Esophagus squamous epithelium (tissue), 5 donors: Measurements from ENCODE around the gene SYTL1. TPM values are rescaled to one million over a fixed set of nuclear protein-coding genes. Genes with fewer than 3 reads are reported as not detected.

Source experiments
- DNase-seq: peaks from one replicate; lab custom pipeline; 2025; lab: John Stamatoyannopoulos, UW
- H3K27ac ChIP-seq, 4 donors: fragments of 200-600 bp; sonication (generic); one replicate each; pipeline ENCODE4 v1.5.1; 2016 to 2019; ENCODE audit warnings: mild to moderate bottlenecking in 1 of 4
- H3K27me3 ChIP-seq, 4 donors: fragments of 200-600 bp; sonication (generic); 1 replicate in 3 of 4; 2 replicates in 1 of 4; pipeline versions ENCODE4 v1.5.1 to v1.6.0; 2017 to 2021; ENCODE audit warnings: antibody characterized with exemption in 1 of 4
- H3K36me3 ChIP-seq, 3 donors: fragments of 200-600 bp; sonication (generic); one replicate each; pipeline ENCODE4 v1.5.1; 2016 to 2019
- H3K4me1 ChIP-seq, 3 donors: fragments of 200-600 bp; sonication (generic); one replicate each; pipeline ENCODE4 v1.5.1; 2017 to 2019
- H3K4me3 ChIP-seq, 4 donors: fragments of 200-600 bp; sonication (generic); 1 replicate in 3 of 4; 2 replicates in 1 of 4; pipeline ENCODE4 v1.5.1; 2016 to 2019; ENCODE audit warnings: mild to moderate bottlenecking in 2 of 4, moderate library complexity in 1 of 4
- H3K9me3 ChIP-seq, 3 donors: fragments of 200-600 bp; sonication (generic); one replicate each; pipeline ENCODE4 v1.5.1; 2016 to 2019
- POLR2A ChIP-seq, 4 donors: fragments of 450-650 bp; IDR thresholded peaks; one replicate each; pipeline ENCODE4 v1.6.1; 2017; ENCODE audit warnings: antibody characterized with exemption in 4 of 4, mild to moderate bottlenecking in 4 of 4, moderate library complexity in 3 of 4
- WGBS, 2 donors: methylation state at CpG; one replicate each; pipeline ENCODE4 v1.1.5; 2018; 5-methylcytosine and 5-hydroxymethylcytosine counted together
- intact Hi-C: fragments of 100-400 bp; cut with DNase I; formaldehyde crosslinking; loops from one replicate; pipeline ENCODE4 v1.15.0; 2022
- total RNA-seq, 4 donors: library from RNA; depleted of rRNA; stranded (reverse); fragments of >200 nt; gene quantifications; one replicate each; pipeline ENCODE4 v1.1.0, GENCODE V29; 2016
- TF ChIP-seq, protein P1 (sequence below), 6 experiments: fragments of 450-650 bp in 4 of 6; fragments of 200-600 bp in 2 of 6; sonication (generic) in 2 of 6; IDR thresholded peaks; one replicate each; pipeline ENCODE4 v1.5.1; 2016 to 2019; ENCODE audit warnings: antibody characterized with exemption in 6 of 6, mild to moderate bottlenecking in 4 of 6, moderate library complexity in 4 of 6
- donor health status: DM: yes; HTN: yes; CAD: no.

Gene SYTL1
- total RNA-seq, 4 donors from 2014 or later = 74.7 to 182 (median 125) TPM

DNA sequence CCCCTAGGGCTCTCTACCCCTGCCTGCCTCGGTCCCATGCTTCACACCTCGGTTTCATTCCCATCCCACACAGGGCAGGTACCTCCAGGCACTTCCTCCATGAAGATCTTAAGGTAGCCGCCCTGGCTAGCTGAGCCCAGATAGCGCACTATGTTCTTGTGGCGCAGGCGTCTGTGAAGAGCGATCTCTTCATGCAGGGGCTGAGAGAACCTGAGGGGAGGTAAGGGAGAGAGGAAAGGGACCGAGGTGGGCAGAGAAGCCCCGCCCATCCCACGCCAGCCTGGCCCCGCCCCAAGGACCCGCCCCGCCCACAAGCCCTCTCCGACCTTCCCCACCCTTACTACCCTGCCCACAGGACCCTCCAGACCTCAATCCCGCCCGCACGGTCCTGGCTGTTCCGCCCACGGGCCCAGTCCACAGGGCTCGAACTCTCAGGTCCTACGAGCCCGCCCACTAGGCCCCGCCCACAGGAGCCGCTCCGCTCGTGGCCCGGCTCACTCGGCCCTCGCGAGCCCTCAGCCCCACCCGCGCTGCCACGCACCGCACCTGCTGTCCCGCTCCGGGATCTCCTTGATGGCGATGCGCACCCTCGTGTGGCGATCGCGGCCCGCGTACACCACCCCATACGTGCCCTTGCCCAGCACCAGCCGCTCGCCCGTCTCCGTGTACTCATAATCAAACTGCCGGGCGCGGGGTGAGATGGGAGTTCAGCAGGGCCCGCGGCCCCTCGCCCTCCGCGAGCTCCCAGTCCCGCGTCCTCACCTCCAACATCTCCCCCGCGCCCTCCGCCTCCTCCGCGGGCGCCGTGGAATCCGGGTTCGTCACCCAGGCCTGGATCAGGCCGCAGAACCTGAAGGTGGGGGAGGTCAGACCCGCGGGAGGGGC, 18.6 kb downstream of the SYTL1 start:
- H3K4me3 ChIP-seq = peak overlapping the region in 2 of 4 donors; percentile 33 to 48
- peaks cover 73 to 96% (median 85%) of the 10 kb centered on the region in 3 donors for H3K36me3 ChIP-seq
- H3K27ac ChIP-seq = no peak overlapping the region
- TF ChIP-seq, protein P1, sequence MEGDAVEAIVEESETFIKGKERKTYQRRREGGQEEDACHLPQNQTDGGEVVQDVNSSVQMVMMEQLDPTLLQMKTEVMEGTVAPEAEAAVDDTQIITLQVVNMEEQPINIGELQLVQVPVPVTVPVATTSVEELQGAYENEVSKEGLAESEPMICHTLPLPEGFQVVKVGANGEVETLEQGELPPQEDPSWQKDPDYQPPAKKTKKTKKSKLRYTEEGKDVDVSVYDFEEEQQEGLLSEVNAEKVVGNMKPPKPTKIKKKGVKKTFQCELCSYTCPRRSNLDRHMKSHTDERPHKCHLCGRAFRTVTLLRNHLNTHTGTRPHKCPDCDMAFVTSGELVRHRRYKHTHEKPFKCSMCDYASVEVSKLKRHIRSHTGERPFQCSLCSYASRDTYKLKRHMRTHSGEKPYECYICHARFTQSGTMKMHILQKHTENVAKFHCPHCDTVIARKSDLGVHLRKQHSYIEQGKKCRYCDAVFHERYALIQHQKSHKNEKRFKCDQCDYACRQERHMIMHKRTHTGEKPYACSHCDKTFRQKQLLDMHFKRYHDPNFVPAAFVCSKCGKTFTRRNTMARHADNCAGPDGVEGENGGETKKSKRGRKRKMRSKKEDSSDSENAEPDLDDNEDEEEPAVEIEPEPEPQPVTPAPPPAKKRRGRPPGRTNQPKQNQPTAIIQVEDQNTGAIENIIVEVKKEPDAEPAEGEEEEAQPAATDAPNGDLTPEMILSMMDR (IDR thresholded peaks at IDR 0.05) = no peak
- no peak for TF ChIP-seq POLR2A (IDR thresholded peaks at IDR 0.05)
- no peaks in the 10 kb centered on the region for H3K9me3 ChIP-seq
- H3K4me1 ChIP-seq = peaks cover 27 to 75% (median 38%) of the 10 kb centered on the region in 3 donors
- no peak for DNase-seq
- H3K27me3 ChIP-seq = no peaks in the 10 kb centered on the region
- intact Hi-C loops = no loop called here
- 57 to 74% methylated on average over 10 to 45 of the region's 71 CpGs for WGBS, 2 donors

DNA sequence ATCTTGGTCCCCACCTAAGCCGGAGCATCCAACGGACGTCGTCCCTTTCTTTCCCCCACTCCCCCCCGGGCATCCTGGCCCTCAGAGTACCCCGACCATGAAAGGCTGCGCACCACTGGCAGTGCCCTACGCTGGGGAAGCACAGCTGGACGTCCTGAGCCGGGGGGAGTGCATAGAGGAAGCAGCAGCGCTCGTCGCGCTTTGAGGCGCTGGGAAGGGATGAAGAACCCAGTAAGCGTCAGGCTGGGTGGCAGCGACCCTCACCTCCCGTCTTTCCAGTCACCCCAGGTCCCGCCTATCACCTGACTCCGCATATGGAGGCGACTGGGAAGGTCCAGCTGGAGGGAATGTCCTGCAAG, 19.2 kb downstream of the SYTL1 start:
- no peak overlapping the region for H3K4me3 ChIP-seq
- H3K27me3 ChIP-seq = no peaks in the 10 kb centered on the region
- H3K36me3 ChIP-seq = peaks cover 67 to 90% (median 78%) of the 10 kb centered on the region in 3 donors
- H3K4me1 ChIP-seq = peaks cover 27 to 74% (median 38%) of the 10 kb centered on the region in 3 donors
- intact Hi-C loops = no loop called here
- H3K27ac ChIP-seq = no peak overlapping the region
- WGBS, 2 donors = 85% methylated on average over 11 of the region's 21 CpGs; no CpG with 5 or more reads in 1 of the 2 donors
- TF ChIP-seq POLR2A (IDR thresholded peaks at IDR 0.05) = no peak
- TF ChIP-seq, protein P1 (IDR thresholded peaks at IDR 0.05) = no peak
- DNase-seq = no peak
- H3K9me3 ChIP-seq = no peaks in the 10 kb centered on the region

DNA sequence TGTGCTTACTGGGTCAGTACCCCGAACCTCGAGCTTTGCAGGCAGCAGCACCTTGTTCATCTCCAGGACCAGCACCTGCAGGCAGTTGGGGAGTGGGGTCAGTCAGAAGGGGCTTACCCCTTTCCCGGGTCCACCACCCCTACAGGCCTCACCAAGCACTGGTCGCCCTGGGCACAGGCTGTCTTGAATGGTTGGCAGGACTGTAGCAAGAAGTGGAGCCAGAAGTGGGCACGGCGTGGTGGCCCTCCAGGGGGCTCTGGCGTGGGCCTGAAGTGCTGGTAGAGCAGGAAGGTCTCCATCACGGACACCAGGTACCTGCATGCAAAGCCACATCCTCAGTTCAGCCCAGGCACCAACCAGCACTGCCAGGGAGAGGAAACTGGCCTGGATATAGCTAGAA, 19.7 kb downstream of the SYTL1 start:
- 80 to 100% methylated on average over 2 to 4 of the region's 8 CpGs for WGBS, 2 donors
- no peaks in the 10 kb centered on the region for H3K9me3 ChIP-seq
- H3K4me3 ChIP-seq = no peak overlapping the region
- DNase-seq = no peak
- intact Hi-C loops = no loop called here
- TF ChIP-seq, protein P1 (IDR thresholded peaks at IDR 0.05) = no peak
- TF ChIP-seq POLR2A (IDR thresholded peaks at IDR 0.05) = no peak
- no peaks in the 10 kb centered on the region for H3K27me3 ChIP-seq
- no peak overlapping the region for H3K27ac ChIP-seq
- H3K36me3 ChIP-seq = peaks cover 64 to 85% (median 73%) of the 10 kb centered on the region in 3 donors
- peaks cover 27 to 69% (median 37%) of the 10 kb centered on the region in 3 donors for H3K4me1 ChIP-seq

DNA sequence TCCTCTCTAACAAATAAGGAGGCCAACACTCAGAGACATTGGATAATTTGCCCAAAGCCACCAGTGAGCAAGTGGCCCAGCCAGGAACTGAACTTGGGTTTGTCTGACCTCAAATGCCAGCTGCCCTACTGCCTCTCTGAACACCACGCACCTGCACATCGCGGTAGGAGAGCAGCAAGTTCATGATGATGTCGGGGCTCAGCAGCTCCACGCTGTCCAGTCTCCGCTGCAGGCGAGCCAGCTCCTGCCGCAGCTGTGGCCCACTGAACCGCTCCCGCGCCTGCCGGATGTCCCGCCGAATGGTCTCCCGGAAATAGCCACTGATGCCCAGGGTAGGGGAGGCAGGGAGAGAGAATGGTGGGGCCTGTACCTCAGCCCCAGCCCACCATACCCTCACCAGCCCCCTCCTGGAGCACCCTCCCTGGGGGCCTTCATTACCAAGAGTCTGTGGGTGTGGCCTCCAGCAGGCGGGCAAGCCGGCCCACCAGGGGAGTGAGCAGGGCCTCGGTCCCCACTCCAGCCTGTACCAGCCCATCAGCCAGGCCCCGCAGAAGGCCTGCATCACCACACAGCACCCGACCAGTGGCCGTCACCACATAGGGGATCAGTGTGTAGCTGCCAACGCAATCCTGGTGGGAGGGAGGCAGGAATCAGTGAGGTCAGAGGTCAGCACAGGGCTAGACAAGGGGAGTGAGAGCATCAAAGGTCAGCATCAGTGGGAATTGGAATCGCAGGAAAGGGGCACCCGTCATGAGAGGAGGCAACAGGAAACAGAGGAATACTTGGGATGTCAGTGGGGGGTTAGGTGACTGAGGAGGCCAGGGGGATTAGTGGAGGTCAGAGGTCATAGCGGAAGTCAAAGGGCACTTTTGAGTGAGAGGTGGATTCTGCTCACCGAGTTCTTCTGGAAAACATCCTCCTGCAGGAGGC, 22.2 kb downstream of the SYTL1 start:
- peaks cover 44 to 60% (median 52%) of the 10 kb centered on the region in 3 donors for H3K36me3 ChIP-seq
- no peak for DNase-seq

More for the DNA sequence above, 22.2 kb downstream of the SYTL1 start:
- Histone ChIP-seq H3K4me3 (peak overlapping the region in 3 of 4 donors; percentile 67 to 97 (median 88)), H3K9me3 (no peaks in the 10 kb centered on the region), H3K27me3 (no peaks in the 10 kb centered on the region), H3K4me1 (peaks cover 34 to 69% (median 41%) of the 10 kb centered on the region in 3 donors), H3K27ac (peak overlapping the region; percentile 96 to 100 (median 100))
- 78 to 82% methylated on average over 4 to 11 of the region's 26 CpGs for WGBS, 2 donors
- intact Hi-C loops = no loop called here
- TF ChIP-seq, protein P1 (IDR thresholded peaks at IDR 0.05) = no peak
- TF ChIP-seq POLR2A (IDR thresholded peaks at IDR 0.05) = no peak
